ENCODE data around the gene TMEM117. TPM values are rescaled to one million over a fixed set of nuclear protein-coding genes. Genes with fewer than 3 reads are reported as not detected.

TMEM117 gene
- total RNA-seq, 1 experiment from 2014 or later, result 1.1 TPM

GRCh38 chr12:44286336-44286735, 450.5 kb downstream of the TMEM117 start:
- H3K27ac Mint-ChIP-seq (ENCODE audit: unreplicated experiment), result no peak overlapping the region
- CTCF ChIA-PET, result no interaction called here

GRCh38 chr12:44286821-44287505, 451.1 kb downstream of the TMEM117 start:
- no peak for TF ChIP-seq CTCF (IDR thresholded peaks at IDR 0.05; ENCODE audit: unreplicated experiment)
- Mint-ChIP-seq H3K4me1 (ENCODE audit: low read depth, unreplicated experiment) (no peaks in the 10 kb centered on the region), H3K4me3 (ENCODE audit: low read depth, unreplicated experiment) (no peak overlapping the region), H3K36me3 (ENCODE audit: insufficient read depth, unreplicated experiment) (no peaks in the 10 kb centered on the region), H3K27me3 (ENCODE audit: unreplicated experiment) (no peaks in the 10 kb centered on the region), H3K27ac (ENCODE audit: unreplicated experiment) (no peak overlapping the region), H3K9me3 (ENCODE audit: low read depth, unreplicated experiment) (peaks cover 4% of the 10 kb centered on the region)
- DNase-seq, result no peak
- no TSS peak for BruUV-seq (replicated peaks)
- intact Hi-C loops (cut with micrococcal nuclease; ENCODE audit: unreplicated experiment), result no loop called here
- CTCF ChIA-PET, result no interaction called here

More at GRCh38 chr12:44286336-44286735, 450.5 kb downstream of the TMEM117 start:
- TF ChIP-seq CTCF (IDR thresholded peaks at IDR 0.05; ENCODE audit: unreplicated experiment), result no peak
- intact Hi-C loops (cut with micrococcal nuclease; ENCODE audit: unreplicated experiment), result no loop called here
- peaks cover 4% of the 10 kb centered on the region for H3K9me3 Mint-ChIP-seq (ENCODE audit: low read depth, unreplicated experiment)
- no peak overlapping the region for H3K4me3 Mint-ChIP-seq (ENCODE audit: low read depth, unreplicated experiment)
- H3K4me1 Mint-ChIP-seq (ENCODE audit: low read depth, unreplicated experiment), result no peaks in the 10 kb centered on the region
- no peaks in the 10 kb centered on the region for H3K36me3 Mint-ChIP-seq (ENCODE audit: insufficient read depth, unreplicated experiment)
- no peak for DNase-seq
- no peaks in the 10 kb centered on the region for H3K27me3 Mint-ChIP-seq (ENCODE audit: unreplicated experiment)
- no TSS peak for BruUV-seq (replicated peaks)

GRCh38 chr12:44287545-44287944, 451.7 kb downstream of the TMEM117 start:
- intact Hi-C loops (cut with micrococcal nuclease; ENCODE audit: unreplicated experiment), result no loop called here
- no peak for DNase-seq
- H3K27me3 Mint-ChIP-seq (ENCODE audit: unreplicated experiment), result no peaks in the 10 kb centered on the region

GRCh38 chr12:44294649-44295048, 458.8 kb downstream of the TMEM117 start:
- DNase-seq, result no peak
- no peaks in the 10 kb centered on the region for H3K27me3 Mint-ChIP-seq (ENCODE audit: unreplicated experiment)
- H3K4me3 Mint-ChIP-seq (ENCODE audit: low read depth, unreplicated experiment), result no peak overlapping the region
- intact Hi-C loops (cut with micrococcal nuclease; ENCODE audit: unreplicated experiment), result no loop called here
- no peaks in the 10 kb centered on the region for H3K36me3 Mint-ChIP-seq (ENCODE audit: insufficient read depth, unreplicated experiment)
- BruUV-seq (replicated peaks), result no TSS peak
- H3K4me1 Mint-ChIP-seq (ENCODE audit: low read depth, unreplicated experiment), result no peaks in the 10 kb centered on the region
- CTCF ChIA-PET, result no interaction called here
- no peak for TF ChIP-seq CTCF (IDR thresholded peaks at IDR 0.05; ENCODE audit: unreplicated experiment)
- no peak overlapping the region for H3K27ac Mint-ChIP-seq (ENCODE audit: unreplicated experiment)
- H3K9me3 Mint-ChIP-seq (ENCODE audit: low read depth, unreplicated experiment), result peaks cover 12% of the 10 kb centered on the region

More at GRCh38 chr12:44287545-44287944, 451.7 kb downstream of the TMEM117 start:
- Mint-ChIP-seq H3K4me1 (ENCODE audit: low read depth, unreplicated experiment) (no peaks in the 10 kb centered on the region), H3K9me3 (ENCODE audit: low read depth, unreplicated experiment) (peaks cover 9% of the 10 kb centered on the region), H3K36me3 (ENCODE audit: insufficient read depth, unreplicated experiment) (no peaks in the 10 kb centered on the region), H3K27ac (ENCODE audit: unreplicated experiment) (no peak overlapping the region), H3K4me3 (ENCODE audit: low read depth, unreplicated experiment) (no peak overlapping the region)
- CTCF ChIA-PET, result no interaction called here
- no peak for TF ChIP-seq CTCF (IDR thresholded peaks at IDR 0.05; ENCODE audit: unreplicated experiment)
- no TSS peak for BruUV-seq (replicated peaks)
